GM19025 (cell line): Measurements from ENCODE around the gene USP7.
A peak's percentile ranks its signal among the peaks of the same experiment; 100 is the strongest.
"Not testable (repeated sequence)": the region's sequence is repeated elsewhere in the genome, so short reads cannot be mapped to it uniquely, and the experiment has no call there.

Source experiments
- ATAC-seq: cut with Tn5 transposase; IDR thresholded peaks from one replicate; pipeline ENCODE4 v1.9.1; 2021; ENCODE audit warnings: mild to moderate bottlenecking, low read depth, moderate library complexity; ENCODE audit not compliant: unreplicated experiment

USP7 gene

DNA sequence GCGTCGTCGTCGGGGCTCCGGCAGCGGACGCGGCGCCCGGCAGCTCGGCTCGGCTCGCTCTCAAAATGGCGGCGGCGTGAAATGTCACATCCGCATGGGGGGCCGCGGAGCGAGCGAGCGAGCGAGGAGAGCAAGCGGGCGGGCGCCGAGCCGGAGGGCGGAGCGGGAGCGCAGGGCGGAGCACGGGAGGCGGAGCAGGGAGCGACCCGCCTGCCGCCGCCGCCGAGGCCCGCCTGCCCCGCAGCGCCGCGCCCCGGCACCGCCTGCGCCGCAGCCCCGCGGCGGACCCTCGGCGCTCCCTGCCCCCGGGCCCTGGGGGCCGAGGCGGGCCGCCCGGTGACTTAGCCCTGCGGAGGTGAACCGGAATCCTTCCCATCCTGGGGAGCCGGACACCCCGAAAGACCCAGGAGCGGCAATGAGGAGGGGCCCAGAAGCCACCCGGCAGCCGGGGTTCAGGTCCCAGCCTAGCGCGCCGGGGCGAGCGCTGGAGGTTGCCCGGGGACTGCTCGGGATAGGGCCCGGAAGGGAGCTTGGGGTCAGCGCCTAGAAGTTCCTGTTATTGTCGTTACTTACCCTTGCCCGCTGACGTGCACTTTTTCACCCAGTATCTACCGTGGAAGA lies at the start of gene USP7:
TSS of gene USP7 (minus strand) at position 86 of the 621 bp plus-strand sequence. CDS start 621 bp downstream, outside the sequence.
- ATAC-seq, result peak; percentile 79

DNA sequence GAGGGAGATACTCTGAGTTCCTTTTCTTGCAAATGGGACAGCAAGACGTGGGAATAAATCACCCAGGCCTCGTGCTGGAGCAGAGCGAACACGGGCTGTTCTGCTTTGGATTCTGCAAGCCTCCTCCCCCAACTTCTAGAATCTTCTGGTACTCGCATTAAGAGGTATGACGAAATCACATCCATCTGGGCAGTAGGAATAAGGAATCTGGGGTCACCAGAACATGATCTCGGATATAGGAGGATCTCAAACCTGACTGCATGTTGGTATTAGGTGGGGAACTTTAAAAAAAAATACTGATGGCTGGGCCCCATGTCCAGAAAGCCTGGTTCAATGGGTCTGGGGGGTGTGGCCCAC lies 49.8 kb upstream of the USP7 start:
- ATAC-seq, result no peak

DNA sequence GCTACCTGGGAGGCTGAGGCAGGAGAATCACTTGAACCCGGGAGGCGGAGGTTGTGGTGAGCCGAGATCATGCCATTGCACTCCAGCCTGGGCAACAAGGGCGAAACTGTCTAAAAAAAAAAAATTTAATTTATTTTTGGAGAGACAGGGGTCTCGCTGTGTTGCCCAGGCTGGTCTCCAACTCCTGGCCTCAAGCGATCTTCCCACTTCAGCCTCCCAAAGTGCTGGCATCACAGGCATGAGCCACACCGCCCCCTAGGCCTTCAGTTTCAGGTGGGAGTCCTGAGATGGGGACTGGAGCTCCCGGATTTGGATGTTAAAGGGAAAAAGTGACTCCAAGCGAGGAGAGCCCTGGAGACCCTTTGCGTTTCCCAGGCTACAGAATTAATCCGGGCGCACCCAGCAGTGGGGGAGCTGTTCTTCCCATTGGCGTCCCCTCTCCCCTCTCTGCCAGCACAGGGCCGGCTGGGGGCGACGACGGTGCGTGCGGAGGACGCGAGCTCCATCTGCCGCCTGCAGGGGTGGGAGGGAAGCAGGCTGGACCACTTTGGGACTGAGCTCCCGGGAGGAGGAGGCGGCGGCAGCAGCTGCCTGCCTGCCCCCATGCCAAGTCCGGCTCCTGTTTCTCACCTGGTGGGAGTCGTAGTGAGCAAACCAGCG lies 49.3 kb upstream of the USP7 start:
- ATAC-seq, result no peak

DNA sequence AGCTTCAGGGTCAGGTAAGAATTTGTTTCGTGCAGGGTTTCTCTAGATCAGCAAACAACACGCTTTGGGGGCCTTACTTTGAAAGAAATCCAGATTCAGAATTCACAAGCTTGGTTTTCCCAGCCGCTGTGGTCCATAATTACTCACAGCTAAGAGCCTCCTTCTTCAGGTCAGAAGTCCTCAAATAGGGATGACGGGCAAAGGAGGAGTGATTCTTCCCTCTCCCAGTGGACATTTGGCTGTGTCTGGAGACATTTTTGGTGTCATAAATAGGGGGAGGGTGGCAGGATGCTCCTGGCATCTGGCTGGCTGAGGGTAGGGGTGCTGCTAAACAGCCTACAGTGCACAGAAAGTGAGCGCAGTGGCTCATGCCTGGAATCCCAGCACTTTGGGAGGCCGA lies 48.6 kb upstream of the USP7 start:
- ATAC-seq, result no peak

DNA sequence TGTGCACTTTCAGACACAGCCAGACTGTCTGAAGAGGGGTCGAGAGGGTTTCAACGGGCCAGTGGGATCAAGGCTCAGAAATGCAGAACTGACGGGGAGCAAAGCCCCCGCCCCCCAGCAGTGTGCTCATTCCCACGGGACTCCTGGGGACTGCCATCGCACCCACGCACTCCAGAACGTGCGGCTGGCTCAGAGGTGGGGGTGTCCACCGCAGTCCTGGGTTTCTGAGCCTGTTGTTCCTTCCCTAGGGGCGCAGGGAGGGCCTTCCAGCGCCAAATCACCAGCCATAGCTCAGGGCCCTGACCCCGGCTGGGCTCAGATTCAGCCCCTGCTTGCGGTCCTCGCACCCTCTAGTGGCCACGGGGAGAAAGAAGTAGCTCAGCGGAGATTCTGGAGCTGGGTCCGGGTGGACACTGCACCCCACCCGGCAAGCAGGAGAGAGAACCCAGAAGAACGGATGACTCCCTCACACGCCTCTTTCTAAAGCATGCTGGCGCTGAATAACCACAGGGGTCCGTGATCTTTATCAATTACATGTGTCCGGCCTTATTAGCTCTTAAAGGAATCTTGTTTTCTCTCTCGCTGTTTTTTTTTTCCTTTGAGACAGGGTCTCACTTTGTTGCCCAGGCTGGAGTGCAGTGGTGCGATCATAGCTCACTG lies 45.0 kb upstream of the USP7 start:
- ATAC-seq, result peak; percentile 86

DNA sequence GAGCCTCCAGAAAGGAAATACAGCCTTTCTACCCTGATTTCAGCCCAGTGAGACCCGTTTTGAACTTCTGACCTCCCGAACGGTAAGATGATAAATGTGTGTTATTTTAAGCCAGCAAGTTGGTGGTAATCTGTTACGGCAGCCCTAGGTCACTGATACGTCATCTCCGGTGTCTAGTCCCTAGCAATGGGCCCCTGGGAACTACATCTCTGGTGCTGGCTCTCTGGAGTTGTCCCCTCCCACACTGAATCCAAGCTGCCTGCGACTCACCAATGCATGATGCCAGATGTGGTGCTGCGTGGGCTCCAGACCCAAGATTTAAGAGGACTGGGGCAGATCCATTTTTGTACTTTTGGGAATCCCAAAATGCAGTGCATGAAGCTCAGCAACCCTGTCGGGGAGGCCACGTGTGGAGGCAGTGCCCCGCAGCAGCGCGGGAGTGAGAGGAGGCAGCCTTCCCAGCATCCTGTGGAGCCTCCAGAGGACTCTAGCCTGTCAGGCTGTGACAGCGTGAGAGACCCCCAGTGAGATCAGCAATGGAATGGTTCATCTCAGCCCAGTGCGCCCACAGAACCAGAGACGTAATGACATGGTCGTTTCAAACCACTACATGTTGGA lies 43.6 kb upstream of the USP7 start:
- no peak for ATAC-seq

DNA sequence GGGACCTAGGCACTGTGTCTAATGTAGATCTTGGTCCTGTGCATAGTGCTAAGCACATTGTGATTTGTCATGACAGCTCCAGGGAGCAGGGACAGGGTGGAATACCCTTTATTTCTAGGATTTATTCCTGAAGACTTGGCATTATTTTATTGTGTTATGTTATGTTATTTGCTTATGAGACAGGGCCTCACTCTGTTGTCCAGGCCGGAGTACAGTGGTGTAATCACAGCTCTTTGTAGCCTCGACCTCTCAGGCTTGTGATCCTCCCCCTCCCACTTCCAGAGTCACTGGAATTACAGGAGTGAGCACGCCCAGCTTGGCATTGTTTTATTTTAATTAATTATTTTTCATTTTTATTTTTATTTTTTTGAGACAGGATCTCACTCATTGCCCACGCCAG lies 40.5 kb upstream of the USP7 start:
- no peak for ATAC-seq

DNA sequence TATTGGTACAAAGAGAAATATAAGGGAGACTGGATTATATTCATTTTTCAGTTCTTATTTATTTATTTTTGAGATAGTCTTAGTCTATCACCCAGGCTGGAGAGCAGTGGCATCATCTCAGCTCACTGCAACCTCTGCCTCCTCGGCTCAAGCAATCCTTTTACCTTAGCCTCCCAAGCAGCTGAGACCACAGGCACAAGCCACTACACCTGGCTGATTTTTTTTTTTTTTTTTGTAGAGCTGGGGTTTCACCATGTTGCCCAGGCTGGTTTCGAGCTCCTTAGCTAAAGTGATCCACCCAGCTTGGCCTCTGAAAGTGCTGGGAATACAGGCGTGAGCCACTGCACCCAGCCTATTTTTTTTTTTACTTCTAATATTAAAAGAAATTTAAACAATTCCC lies 40.1 kb upstream of the USP7 start:
- ATAC-seq, result no peak

DNA sequence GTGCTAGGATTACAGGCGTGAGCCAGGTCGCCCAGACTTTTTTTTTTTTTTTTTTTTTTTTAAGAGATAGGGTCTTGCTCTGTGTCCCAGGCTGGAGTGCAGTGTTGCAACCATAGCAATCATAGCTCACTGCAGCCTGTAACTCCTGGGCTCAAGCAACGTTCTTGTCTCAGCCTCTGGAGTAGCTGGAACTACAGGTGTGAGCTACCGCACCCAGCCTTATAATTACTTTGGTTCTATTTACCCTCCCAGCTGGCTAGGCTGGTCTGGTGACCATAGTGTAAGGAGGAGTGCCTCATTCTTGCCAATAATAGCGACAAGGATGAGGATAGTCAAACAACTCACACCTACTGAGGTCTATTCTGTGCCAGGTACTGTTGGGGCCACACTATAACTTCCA lies 39.6 kb upstream of the USP7 start:
- ATAC-seq, result no peak

DNA sequence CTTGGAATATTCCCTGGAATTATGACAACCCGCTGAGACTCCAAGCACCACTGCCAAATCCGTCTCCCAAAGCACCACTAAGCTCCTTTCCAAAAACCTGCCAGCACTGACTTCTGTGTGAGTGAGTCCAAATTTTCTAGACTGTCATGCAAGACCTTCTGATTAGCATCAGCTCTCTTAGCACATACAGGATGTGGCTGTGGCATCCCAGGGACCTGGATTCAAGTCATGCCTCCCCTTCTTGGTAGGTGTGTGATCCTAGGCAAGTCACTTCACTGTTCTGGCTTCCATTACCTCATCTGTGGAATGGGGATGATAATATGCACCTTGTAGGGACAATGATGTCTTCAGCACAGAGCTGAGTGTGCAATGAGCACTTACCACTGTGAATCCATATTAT lies 38.3 kb upstream of the USP7 start:
- no peak for ATAC-seq

DNA sequence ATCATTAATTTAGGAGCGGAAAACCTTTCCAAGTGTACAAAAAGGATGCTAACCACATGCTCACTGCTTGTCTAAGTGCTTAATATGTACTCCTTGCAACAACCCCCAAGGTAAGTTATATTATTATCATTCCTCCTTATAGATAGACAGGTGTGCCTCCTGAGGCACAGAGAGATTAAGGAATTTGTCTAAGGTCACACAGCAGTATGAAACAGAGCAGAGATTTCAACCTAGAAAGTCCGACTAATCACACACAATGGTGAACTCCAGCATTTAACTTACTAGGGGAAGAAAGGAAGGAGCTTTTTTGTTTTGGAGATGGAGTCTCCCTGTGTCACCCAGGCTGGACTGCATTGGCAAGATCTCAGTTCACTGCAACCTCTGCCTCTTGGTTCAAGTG lies 37.0 kb upstream of the USP7 start:
- ATAC-seq, result no peak

DNA sequence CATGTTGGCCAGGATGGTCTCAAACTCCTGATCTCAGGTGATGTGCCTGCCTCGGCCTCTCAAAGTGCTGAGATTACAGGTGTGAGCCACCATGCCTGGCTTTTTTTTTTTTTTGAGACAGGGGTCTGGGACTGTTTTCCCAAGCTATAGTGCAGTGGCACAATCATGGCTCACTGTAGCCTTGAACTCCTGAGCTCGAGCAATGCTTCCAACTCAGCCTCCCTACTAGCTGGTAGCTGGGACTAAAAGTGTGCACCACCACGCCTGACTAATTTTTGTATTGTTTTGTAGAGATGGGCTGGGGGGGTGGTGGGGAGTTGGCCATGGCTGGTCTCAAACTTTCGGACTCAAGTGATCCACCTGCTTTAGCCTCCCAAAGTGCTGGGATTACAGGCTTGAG lies 36.1 kb upstream of the USP7 start:
- no peak for ATAC-seq

DNA sequence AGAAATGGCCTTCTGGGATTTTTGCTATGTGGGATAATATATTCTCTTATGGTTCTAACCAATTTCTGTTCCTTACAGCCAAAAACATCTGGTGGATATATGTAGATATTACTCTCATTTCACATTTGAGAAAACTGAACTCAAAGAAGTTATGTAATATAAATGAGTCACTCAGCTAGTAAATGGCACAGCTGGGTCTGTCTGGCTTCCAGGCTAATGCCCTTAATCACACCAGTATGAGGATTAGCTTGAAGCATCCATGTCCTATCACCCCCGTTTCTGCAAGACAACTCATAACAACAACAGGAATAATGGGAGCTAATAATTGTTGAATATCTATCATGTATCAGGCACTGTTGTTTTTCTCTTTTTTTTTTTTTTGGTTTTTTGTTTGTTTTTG lies 34.4 kb upstream of the USP7 start:
- no peak for ATAC-seq

DNA sequence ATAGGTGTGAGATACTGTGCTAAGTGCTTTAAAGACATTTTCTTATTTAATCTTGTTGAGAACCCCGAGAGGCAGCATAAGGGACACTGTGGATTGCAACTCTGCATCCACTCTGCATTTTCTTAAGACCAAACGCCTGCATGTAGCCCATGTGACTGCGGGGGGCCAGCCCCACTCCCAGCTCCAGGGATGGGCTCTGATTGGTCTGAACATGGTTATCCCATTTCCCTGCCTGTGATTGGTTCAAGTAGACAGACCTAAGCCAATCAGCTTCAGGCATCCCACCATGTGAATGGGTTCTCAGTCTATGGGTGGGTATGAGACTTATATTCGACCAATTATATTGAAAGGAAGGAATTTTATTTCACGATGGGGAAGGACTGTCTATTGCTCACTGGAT lies 33.2 kb upstream of the USP7 start:
- ATAC-seq, result no peak

DNA sequence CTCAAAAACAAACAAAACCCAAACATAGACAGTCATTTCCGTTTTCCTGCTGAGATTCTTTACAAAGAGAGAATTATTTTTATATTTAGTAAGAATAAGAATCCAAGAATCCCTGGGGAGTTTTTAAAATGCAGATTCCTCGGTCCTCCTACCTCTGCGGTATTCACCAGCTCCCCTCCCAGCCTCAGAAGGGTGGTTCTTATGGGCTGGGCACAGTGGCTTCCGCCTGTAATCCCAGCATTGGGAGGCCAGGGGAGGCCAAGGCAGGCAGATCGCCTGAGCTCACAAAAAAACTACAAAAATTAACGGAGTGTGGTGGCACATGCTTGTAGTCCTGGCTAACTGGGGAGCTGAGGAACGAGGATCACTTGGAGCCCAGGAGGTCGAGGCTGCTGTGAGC lies 26.7 kb upstream of the USP7 start:
- no peak for ATAC-seq

DNA sequence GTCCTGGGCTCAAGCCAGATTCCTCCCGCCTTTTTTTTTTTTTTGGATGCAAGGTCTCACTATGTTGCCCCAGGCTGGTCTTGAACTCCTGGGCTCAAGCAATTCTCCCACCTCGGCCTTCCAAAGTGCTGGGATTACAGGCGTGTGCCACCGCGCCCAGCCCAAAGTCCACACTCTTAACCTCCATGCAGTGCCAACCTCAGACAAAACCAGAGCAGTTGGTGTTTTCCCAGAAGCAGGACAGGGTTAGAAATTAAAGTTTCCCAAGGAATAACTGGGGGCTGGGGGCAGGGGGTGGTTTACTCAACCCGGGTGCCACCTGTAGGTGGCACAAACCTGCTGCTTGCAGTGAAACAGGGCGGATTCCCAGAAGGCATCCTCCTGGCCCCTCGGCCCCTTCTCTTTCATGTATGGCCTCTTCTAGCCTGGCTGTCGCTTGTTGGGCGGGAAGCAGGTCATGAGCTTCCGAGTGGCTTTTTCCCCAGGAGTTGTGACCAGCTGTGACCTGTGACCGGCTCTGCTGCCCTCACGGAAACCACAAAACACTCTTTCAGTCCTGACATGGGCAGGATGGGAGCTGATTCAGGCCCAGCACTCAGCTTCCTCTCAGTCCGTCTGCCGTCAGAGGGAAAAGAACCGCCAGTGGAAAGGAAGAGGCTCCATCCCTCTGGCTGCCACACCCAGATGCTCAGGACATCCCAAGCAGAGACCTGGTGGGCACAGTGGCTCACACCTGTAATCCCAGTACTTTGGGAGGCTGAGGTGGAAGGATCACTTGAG lies 25.6 kb upstream of the USP7 start:
- no peak for ATAC-seq

DNA sequence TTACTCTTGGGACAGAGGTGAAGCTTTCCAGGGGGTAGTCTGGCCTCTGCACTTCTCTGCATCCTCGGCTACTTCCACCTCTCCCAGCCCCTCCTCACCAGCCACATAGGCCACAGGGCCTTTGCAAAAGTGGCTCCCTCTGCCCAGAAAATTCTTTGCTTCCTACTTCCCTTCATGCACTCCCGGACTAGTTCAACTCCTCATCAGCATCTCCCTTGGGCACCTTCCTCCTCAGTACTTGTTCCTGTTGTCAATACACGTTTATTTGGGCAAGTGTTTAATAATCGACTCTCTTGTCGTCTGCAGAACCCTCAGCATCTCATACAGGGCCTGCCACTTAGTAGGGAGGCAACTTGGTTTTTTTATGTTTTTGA lies 23.1 kb upstream of the USP7 start:
- ATAC-seq, result no peak

DNA sequence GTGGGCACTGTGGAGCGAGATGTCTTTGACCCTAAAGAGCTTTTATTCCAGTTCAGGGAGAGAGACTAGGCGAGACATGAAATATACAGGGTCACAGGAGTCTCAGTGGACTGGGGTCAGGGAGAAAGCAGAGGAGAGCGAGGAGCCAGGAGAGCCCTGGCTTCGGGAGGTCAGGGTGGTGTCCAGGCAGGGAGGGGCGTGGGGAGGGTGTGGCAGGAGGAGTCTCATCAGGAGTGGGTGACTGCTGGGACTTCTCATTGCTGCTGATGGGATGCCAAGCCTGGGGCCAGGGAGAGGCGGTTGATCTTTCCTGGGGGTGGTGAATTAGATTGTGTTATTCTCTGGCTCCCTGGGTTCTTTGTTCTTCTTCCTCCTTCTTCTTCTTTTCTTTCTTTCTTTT lies 22.4 kb upstream of the USP7 start:
- ATAC-seq, result no peak

DNA sequence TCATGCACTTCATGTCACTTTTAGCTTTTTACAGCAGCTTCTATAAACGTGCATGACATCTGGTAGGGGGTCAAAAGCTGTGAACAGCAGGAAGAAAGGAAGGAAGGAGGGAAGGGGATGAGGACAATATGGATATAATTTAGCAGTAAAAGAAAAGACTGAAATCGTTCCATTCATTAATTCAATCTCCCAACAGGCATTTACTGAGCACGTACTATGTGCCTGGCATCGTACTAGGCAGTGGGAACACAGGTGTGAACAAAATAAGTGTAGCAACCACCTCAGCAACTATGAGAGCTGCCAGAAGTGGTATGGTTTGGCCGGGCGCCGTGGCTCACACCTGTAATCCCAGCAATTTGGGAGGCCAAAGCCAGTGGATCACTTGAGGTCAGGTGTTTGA lies 19.1 kb upstream of the USP7 start:
- no peak for ATAC-seq

DNA sequence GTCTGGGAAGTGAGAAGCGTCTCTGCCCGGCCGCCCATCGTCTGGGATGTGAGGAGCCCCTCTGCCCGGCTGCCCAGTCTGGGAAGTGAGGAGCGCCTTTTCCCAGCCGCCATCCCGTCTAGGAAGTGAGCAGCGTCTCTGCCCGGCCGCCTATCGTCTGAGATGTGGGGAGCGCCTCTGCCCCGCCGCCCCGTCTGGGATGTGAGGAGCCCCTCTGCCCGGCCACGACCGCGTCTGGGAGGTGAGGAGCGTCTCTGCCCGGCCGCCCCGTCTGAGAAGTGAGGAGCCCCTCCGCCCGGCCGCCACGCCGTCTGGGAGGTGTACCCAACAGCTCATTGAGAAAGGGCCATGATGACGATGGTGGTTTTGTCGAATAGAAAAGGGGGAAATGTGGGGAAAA lies 18.2 kb upstream of the USP7 start:
- ATAC-seq, result not testable (repeated sequence)

DNA sequence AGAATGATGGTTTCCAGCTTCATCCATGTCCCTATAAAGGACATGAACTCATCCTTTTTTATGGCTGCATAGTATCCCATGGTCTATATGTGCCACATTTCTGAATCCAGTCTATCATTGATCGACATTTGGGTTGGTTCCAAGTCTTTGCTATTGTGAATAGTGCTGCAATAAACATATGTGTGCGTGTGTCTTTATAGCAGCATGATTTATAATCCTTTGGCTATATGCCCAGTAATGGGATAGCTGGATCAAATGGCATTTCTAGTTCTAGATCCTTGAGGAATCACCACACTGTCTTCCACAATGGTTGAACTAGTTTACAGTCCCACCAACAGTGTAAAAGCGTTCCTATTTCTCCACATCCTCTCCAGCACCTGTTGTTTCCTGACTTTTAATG lies 12.5 kb upstream of the USP7 start:
- ATAC-seq, result not testable (repeated sequence)
